NCI-H2029 (cell line): ENCODE data around the gene JDP2.

ENCODE experiments used
- DNase-seq: peaks from one replicate; lab custom pipeline; 2025; lab: John Stamatoyannopoulos, UW

Gene JDP2

GRCh38 chr14:75514673-75515628 is 87.1 kb downstream of the JDP2 start:
- no peak for DNase-seq

GRCh38 chr14:75515629-75515996 is 87.8 kb downstream of the JDP2 start:
- no peak for DNase-seq

GRCh38 chr14:75518625-75519024 is 90.8 kb downstream of the JDP2 start:
- no peak for DNase-seq

- DNase-seq, result no peak
These were observed 91.6 kb downstream of the JDP2 start for GRCh38 chr14:75519394-75519793.

GRCh38 chr14:75519826-75520728 is 92.3 kb downstream of the JDP2 start:
- no peak for DNase-seq

- DNase-seq, result no peak
These were observed 93.0 kb downstream of the JDP2 start for GRCh38 chr14:75520852-75521251.

- DNase-seq, result no peak
These were observed 93.8 kb downstream of the JDP2 start for GRCh38 chr14:75521415-75522199.

GRCh38 chr14:75522224-75522982 is 94.6 kb downstream of the JDP2 start, which contains the start of gene BATF:
BATF (plus strand) TSS chr14:75522469; CDS start chr14:75522683, 214 bp downstream.
- DNase-seq, result no peak

- no peak for DNase-seq
These were observed 95.1 kb downstream of the JDP2 start for GRCh38 chr14:75522983-75523318.
